NCI-H774 (cell line): Measurements from ENCODE around the gene HSCB.
A peak's percentile ranks its signal among the peaks of the same experiment; 100 is the strongest.
"Not testable (repeated sequence)": the region's sequence is repeated elsewhere in the genome, so short reads cannot be mapped to it uniquely, and the experiment has no call there.

ENCODE experiments used
- DNase-seq: peaks from one replicate; lab custom pipeline; 2025; lab: John Stamatoyannopoulos, UW

HSCB gene

DNA sequence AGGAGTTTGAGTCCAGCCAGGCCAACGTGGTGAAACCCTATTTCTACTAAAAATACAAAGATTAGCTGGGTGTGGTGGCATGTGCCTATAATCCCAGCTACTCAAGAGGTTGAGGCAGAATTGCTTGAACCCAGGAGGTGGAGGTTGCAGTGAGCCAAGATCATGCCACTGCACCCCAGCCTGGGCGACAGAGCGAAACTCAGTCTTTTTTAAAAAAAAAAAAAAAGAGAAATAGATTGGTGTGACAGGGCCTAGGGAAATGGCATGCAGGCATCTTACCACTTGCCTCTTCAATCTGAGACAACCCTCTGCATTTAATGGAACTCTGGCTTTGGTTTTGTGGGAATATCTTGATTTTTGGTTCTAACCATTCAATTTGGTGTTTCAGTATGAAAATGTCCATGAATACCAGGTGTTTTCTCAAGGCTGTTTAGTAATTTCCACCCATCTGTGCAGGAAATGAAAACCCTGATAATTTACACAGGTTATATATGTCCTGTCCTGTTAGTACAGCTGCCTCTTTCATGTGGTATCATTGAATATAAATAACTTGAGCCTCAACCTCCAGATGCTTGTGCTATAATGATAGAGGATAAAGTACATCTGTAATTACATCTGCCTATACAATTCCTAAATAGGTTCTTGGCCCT lies 50.1 kb downstream of the HSCB start:
- DNase-seq, result no peak

DNA sequence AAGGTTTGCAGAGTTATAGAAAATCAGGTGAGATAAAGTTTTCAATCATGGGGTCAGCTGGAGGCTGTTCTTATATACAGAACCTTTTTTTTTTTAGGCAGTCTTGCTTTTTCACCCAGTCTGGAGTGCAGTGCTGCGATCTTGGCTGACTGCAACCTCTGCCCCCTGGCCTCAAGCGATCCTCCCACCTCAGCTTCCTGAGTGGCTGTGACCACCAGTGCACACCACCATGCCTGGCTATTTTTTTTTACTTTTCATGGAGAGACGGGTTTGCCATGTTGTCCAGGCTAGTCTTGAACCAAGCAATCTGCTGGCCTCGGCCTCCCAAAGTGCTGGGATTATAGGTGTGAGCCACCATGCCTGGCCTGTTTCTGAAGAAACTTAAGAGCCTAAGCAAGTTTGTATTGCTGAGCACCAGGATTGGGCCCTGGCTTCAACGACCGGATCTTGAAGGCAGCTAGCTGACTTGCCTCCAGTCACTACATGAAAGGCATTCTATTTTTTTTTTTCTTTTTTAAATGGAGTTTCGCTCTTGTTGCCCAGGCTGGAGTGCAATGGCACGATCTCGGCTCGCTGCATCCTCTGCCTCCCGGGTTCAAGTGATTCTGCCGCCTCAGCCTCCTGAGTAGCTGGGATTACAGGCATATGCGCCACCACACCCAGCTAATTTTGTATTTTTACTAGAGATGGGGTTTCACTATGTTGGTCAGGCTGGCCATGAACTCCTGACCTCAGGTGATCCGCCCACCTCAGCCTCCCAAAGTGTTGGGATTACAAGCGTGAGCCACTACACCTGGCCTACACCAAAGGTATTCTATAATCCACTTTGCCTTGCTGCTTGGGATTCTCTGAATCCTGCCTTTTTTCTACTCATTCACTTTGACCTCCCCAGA lies 50.9 kb downstream of the HSCB start:
- no peak for DNase-seq

DNA sequence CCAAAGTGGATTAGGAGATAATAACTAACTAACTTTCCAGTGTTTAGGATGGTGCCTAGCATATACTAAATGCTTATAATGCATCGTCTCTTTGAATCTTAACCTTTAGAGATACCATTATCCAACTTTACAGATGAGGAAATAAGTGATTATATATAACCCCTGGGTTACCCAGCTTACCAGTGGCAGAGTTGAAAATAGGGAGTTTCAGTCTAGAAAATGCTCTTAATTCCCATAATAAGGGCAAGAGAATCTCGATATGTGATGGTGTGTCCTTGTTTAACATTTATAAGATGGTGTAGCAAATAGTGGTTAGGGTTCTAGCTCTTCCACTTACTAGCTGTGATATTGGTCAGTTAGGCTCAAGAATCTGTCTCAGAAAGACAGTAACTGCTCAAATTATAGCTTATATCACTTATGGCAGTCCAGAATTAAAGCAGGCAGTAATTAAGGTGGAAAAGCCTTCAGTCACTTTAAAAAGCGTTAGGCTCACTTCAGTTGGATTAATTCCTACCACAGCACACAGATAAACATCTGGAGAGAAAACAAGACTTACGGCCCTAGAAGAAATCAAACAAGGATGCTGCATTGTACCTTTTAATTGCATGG lies 52.2 kb downstream of the HSCB start:
- DNase-seq, result no peak

DNA sequence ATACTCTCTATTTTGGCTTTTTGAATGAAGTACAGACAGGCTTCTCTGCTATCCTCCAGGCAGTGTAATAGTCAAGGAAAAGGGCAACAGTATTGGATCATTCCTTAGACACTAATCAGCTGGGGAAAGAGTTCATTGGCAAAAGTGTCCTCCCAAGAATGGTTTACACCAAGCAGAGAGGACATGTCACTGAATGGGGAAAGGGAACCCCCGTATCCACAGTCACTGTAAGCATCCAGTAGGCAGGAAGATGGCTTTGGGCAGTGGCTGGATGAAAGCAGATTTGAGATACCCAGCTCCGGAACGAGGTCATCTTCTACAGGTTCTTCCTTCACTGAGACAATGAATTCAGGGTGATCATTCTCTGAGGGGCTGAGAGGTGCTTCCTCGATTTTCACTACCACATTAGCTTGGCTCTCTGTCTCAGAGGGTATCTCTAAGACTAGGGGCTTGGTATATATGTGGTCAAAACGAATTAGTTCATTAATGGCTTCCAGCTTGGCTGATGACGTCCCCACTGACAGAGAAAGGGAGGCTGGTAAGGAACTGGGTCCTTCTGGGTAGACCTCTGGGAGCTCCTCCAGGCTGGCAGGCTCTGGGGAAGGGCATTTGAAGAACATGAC lies 53.3 kb downstream of the HSCB start:
- no peak for DNase-seq

DNA sequence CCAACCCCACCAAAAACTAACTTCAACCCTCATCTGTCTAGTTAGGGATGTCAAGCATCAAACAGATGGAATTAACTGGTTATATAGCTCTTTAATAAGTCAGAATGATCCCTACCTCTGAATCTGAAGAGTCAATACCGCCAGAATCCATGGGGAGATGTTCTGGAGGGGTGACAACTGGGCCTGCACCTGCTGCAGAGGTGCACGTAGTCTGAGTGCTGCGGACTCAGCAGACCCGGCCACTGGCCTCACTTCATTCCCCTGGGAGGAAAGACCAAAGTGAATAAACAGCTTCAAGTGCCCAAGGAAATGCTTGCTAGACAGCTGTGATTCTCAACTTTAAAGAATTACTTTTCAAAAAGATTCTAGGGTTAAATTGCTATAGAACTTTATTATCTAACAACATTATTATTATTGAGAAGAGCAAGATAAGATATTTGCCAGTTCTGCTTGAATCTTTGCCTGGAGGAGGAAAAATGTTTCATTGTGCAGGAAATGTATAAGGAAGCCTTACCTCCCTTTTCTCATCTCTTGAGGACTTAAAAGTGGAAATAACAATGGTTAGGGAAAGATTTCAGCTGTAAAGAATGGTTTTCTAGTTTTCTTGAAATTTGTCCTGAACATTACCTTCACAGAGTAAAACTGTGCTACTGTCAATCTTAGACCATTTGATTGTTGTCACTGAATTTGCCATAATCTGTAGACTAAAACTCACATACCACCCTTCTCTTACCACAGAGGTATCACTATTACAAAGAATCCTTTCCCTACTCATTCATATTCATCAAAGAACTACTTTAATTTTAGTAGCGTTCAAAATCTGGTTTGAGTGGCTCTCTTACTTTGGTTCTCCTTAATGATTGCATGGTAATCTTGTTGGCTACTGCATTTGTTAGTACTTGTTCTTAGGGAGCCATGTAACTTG lies 54.4 kb downstream of the HSCB start:
- no peak for DNase-seq

DNA sequence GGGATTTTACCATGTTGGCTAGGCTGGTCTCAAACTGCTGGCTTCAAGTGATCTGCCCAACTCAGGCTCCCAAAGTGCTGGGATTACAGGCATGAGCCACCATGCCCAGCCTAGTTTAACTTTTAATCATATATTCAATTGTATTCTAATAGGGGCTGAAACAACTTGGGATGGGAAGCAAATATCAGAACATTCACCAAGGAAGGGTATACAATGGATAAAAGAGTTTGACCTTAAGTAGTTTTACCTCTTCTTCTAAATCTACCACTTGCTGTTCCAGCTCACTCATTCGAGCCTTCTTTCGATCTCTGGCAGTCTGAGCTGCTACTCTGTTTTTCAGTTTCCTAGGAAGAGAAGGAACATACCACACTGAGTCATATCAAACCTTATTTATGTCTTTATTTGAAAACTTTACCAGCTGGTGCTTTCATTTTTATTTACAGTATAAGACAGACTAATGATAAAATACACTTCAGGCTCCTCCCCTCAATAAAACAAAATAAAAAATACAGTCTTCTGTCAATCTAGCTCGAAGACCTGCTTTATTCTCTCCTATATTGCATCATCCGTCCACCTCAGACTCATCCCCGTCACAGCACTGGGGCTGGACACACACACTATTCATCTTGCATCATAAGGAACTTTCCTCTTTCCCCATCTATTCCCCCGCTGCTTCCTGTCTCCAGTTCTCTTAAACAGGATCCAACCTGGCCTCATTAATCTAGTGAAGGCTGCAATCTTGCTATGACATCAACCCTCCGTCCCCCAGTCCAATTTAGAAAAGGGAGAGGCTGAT lies 57.2 kb downstream of the HSCB start:
- DNase-seq, result no peak

DNA sequence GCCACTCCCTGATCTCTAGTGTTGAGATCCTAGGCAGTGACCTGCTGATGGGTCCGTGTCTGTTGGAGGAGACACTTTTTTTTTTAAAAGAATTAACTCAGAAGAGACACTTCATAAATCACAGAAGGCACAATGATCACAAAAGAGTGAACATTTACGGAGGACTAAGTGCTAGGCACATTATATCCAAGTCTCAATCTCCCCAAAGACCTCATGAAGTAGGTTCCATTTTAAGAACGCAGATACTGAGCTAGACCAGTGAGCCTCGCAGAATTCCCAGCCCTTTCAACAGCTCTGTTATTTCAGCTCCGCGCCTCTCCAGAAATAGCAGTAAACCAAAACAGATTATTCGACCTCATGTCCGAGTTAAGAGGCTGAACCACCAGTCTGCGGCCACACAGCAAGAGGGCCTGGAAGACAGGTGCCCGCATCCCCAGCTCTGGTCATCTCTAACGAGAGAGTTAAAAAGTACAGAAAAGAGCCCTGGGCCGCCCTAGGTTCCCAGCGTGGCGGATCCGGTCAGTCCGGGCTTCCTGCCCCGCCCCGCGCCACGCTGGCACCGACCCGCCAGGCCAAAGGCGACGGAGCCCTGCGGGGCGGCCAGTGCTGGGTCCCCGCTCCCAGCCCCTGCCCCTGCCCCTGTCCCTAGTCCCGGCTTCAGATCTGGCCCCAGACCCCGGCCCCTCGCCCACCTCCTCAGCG lies 57.9 kb downstream of the HSCB start:
- DNase-seq, result no peak

DNA sequence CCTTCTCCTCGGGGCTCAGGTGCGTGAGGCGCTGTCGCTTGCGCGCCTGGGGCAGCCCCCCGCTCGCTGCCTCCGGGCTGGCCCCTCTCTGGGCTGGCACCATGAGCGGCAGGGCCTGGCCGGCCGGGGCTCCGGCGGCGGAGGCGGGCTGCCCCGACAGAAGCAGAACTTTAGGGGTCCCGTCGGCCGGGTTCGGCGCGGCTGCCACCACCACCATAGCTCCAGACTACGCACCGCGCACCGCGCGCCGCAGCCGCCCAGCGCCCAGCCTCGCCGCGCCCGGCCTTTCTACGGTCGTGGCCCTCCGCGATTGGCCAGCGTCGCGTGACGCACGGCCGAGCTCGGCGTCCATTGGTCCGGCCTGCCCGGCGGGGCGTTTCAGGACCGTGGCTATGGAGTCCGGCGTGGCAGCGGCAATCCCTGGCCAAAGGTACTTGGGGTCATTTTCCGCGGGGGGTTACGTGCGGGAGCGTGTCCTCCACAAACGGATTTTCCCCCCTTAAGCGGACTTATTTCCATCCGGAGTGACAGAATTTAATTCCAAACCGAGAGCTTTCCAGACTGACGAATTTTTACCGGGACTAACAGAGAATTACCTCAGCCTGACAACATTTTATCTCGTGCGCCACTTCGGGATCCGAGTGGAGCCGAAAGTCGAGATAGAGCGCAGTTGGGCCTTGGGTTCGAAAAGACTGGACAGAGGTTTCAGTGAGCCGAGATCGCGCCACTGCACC lies 58.6 kb downstream of the HSCB start, which contains the start of gene XBP1:
Gene XBP1, minus strand, starts transcription at position 262 of the 734 bp plus-strand sequence.
- peak; percentile 78 for DNase-seq

DNA sequence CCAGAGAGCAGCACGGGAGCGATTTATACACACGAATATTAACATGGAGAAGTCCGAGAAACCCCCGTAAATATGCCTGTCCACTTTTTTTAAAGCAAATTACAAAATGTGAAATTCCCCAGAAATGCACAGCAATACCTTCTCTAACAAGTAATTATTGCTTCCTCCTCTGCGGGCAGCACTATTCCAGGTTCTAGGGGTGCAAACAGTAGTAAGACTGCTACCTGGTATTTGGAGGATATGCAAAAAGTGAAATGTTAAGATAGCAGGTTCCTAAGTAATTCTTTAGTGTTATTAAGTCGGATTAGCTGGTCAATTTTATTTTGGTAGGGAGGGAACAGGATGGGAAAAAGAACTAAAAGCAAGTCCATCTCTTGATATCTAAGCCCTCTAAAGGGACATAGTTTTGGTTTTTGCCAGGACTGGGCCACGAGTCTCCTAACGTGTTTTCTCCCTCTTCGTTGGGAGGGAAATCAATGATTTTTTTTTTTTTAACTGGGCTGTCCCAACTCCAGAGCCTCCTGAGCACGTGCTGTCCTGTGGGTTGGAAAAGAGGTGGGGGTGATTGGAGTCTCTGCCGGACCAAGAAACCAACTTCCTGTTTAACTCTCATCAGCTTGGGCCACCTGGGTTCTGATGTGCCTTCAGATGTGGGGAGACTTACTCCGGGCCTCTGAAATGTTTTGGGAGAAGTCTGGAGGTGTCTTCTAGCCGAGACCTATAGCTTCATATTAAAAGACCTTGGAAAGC lies 60.2 kb downstream of the HSCB start:
- DNase-seq, result no peak

DNA sequence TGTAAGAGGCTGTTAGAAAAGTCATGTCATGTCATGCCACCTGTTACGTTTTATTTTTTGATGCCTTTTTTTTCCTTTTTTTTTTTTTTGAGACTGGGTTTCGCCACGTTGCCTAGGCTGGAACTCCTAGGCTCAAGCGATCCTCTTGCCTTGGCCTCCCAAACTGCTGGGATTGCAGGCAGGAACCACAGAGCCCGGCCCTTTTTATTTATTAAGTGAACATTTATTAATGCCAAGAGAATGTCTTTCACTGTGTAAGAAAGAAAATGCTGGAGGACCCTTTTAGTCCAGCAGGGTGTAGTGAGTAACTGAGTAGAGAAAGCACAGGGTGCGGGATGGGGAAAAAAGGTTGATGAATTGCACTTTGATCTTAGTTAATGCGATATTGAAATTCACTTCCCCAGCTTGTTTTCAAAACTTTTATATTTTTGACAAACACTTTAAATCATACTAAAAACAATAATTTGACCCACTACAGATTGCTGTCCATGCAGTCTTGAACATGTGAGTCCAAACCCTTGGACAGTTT lies 60.8 kb downstream of the HSCB start:
- no peak for DNase-seq

DNA sequence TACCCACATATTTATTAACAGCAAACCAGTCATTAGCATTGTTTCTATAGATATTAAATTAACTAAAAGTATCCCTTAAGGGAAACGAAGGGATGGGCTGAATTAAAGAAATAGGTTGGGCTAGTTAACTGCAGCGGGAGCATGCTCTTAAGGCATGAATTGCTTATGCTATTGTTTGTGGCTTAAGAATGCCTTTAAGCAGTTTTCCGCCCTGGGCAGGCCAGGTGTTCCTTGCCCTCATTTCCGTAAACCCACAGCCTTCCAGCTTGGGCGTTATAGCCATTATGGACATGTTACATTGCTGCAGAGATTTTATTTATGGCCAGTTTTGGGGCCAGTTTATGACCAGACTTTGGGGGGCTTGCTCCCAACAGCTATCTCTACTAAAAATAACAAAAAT lies 63.6 kb downstream of the HSCB start:
- DNase-seq, result not testable (repeated sequence)
